CD4-positive, alpha-beta T cell treated with Interleukin-17A for 4 hours (primary cell): ENCODE measurements around the gene TNS4.

Source experiments
- DNase-seq: peaks from one replicate; pipeline ENCODE4 v3.0.0-alpha.2; 2020; ENCODE audit warnings: mixed read lengths

TNS4 gene

GRCh38 chr17:40471846-40472732 is 29.3 kb downstream of the TNS4 start:
- no peak for DNase-seq

GRCh38 chr17:40470932-40471828 is 30.2 kb downstream of the TNS4 start:
- DNase-seq = no peak

DNA sequence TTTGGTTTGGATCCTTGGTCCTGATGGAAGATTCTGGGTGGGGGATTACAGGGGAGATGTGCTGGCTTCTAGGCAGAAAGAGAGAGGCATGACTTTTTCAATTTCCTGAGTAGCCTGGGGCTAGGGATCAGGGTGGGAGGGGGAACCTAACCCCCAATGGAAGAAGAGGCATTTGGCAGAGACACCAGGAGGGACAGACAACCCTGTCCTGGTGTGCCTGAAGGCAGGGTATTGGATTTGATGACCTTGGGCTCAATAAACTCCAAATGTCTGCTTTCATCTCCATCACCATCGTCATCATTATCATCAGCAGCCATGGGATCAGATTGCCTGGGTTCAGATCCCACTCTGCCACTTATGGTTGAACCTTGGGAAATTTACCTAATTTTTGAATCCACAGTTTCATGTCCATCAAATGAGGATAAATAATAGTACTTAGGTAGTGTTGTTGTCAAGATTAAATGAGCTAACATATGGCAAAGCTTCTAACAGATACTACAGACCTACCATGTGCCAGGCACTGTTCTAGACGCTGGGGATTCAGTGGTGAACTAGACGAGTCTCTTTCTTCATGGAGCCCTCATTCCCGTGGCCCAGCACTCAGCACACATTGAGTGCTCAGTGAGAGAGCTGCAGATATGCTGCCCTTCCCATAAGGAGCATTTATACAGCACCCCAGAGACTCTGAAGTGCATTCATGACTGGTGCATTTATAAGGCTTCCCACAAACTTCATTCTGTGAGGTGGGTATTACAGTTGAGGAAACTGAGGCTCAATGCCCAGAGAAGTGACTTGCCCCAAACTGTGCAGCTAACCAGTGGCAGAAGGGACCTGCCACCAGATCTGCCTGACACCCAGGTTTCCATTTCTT is 31.4 kb downstream of the TNS4 start:
- no peak for DNase-seq

GRCh38 chr17:40468560-40468959 is 32.9 kb downstream of the TNS4 start:
- DNase-seq = no peak

DNA sequence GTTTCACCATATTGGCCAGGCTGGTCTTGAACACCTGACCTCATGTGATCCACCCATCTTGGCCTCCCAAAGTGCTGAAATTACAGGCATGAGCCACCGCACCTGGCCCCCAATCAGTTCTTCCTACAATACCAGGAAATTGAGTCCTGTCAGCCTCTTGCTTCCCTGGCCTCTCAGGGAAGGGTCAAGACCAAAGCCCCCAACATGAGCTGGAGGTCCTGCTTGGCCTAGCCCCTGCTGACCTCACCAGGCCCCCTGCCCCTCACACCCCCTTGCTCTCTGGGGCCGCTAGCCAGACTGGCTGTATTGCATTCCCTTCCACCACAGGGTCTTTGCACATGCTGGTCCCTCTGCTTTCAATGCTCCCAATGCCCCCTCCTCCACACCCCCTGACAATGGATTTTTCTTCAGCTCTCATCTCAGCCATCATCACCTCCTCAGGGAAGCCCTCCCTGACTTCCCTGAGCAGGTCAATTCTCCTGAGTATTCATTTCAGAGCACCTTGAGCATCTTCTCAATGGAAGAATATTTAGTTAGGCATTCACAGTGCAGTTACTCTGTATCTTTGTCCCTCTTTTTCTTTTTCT is 34.0 kb downstream of the TNS4 start:
- DNase-seq = no peak

- DNase-seq = no peak
Observed at GRCh38 chr17:40466298-40466971, 35.0 kb downstream of the TNS4 start.

GRCh38 chr17:40464392-40464855 is 37.0 kb downstream of the TNS4 start:
- no peak for DNase-seq

- no peak for DNase-seq
Observed at GRCh38 chr17:40463122-40463550, 38.3 kb downstream of the TNS4 start.

DNA sequence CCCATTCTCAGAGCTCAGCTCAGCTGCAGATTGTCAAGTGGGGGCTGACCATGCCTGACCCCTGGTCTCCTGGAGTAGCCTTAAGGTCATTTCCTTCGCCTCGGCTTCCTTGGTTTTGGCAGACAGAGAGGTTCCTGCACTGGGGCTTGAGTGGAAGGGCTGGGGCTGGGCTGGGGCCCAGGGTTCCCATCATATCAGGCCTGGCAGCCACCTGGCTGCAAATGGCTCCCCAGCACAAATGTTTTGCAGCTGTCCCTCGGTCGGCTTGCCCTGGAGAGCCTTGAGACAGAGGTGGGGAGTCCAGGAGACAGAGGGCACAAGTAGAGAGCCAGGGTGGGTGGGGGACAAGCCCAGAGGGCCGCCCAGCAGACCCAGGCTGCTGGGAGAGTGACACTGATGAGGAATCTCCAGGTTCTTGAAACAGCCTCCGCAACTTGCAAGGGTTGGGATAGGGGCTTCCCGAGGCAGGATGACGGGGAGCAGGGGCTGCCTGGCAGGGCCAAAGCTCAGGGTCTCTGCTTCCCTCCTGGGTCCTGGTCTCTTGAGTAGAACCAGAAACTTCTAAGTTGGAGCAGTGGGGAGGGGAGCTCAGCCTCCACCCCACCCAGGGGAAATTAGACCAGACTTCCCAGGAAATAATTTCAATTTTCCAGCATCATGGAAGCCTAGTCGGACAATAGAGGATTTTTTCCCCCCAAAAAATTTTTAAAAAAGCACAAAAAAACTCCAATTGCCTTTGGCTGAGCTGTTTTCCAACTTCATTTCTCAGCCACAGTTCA is 38.9 kb downstream of the TNS4 start:
- DNase-seq = no peak

DNA sequence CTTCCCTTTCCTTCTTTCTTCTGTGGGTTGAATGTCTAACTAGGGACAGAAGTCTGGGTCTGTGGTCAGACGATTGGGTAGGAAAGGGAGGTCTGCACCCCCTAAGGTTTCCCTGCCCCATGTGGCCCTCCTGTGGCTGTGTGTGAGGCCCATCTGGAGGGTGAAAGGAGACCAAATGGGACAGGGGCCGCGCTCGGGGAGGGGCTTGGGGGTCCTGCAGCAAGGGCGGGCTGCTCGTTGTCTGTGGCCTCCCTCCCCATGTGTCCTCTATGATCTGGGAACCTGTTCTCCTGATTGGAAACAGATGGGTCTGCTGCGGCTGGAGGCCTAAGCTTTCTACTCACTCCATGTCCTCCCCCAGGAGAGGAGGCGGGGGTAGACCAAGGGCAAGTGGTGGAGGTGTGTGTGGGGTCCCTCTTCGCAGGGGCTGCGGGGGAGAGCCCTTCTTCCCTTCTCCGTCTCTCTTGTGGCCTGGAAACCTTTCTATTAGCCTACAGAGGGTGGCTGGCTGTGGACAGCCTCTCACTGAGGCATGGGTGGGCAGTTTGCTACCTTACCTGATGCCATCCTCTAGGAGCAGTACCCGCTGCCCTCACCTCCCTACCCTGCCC is 39.6 kb downstream of the TNS4 start:
- DNase-seq = no peak

DNA sequence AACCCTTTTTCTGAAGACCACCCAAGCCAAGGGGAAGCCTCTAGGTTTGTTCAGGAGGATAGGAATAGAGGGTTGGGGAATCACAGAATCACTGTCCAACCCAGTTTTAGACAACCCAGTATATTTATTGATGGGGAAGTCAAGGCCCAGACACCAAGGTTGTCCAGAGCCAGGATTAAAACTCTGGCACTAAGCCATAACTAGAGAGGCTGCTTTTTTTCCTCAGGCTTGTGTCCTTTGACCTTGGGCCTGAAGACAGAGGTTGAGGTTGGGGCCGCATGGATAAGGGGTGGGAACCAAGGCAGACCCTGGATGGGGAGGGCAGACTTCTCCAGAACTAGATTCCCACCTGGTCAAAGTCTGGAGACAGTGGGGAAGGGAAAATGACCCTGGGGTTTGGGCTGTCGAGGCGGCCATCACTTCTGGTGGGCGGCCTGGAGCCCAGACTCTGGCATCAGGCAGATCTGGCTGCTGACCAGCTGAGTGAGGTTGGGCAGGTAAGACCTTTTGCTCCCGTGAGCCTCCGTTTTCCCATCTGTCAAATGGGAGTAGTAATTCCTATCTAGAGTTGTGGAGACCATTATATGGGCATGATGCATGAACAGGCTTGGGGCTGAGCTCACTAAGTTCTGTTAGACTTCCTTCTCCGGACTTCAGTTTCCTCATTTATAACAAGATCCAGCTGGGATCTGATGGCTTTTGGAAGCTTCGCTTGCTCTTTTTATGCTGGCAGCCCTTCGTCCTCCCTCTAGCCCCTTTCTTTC is 40.3 kb downstream of the TNS4 start:
- DNase-seq = no peak

DNA sequence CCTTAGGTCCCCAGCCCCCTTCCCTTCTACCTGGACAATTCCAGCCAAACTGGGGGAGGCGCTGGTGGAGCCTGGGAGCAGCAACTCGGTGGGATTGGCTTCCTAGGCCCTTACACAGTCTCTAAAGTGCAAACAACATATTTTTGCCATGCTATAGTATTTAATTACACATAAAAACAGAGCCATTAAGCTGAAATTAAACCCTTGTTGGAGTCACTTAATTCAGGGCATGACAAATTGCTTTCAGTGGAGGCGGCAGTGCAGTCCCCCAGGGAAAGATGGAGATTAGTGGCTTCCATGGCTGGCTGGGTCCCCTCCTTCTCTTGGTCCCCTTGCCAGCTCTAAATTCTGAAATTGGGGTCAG is 40.8 kb downstream of the TNS4 start:
- DNase-seq = no peak

- DNase-seq = no peak
Observed at GRCh38 chr17:40459636-40460603, 41.5 kb downstream of the TNS4 start.

DNA sequence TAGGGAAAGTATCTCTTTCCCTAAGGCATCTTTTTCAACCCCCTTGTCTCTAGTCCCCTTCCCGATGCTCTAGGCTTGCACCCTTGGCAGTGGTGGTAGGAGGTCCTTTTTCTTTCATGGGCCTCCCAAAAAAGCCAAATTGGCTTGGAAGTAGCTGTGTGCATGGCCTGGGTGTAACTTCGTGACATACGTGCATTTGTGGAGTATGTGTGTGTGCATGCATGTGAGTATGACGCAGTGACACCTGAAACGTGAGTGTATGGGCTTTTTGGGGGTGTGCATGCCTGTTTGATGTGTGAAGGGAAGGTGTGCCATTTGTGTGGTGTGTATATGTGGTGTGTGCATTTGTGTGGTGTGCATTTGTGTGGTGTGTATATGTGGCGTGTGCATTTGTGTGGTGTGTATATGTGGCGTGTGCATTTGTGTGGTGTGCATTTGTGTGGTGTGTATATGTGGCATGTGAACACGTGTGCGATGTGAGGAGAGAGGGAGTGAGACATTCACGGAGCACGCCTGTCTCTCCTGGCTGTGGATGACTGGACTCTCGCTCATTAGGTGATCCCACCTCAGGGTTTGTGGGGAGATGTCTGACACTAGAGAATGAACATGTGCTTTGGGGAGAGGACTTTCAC is 42.5 kb downstream of the TNS4 start:
- no peak for DNase-seq

GRCh38 chr17:40457964-40458791 is 43.2 kb downstream of the TNS4 start:
- DNase-seq = no peak

DNA sequence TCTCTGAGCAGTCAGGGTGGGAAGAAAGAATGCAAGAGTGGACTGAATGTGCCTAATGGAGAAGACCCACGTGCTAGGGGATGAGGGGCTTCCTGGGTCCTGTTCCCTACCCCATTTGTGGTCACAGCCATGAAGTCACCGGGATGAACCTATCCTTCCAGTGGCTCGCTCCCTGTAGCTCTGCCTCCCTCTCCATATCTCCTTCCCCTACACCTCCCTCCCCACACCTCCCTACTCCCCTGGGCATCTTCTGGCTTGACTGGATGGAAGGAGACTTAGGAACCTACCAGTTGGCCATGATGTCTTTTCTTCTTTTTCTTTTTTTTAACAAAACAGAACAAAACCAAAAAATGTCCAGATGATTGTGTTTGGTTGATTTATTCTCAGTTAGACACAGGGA is 44.1 kb downstream of the TNS4 start:
- no peak for DNase-seq

- DNase-seq = no peak
Observed at GRCh38 chr17:40456396-40456951, 44.9 kb downstream of the TNS4 start.
